OCI-LY3 (cell line): Measurements from ENCODE around the gene PSEN1.
"Not testable (repeated sequence)": the region's sequence is repeated elsewhere in the genome, so short reads cannot be mapped to it uniquely, and the experiment has no call there.

Experiments
- H2AFZ ChIP-seq: fragments of 200-600, 300-600 bp; shearing (Covaris generic); 2 replicates; pipeline ENCODE4 v1.6.0; 2014; ENCODE audit warnings: antibody characterized with exemption, low read depth, low read length
- H3K27ac ChIP-seq: fragments of 200-600, 300-600 bp; sonication (generic); 2 replicates; pipeline ENCODE4 v1.5.1; 2014; ENCODE audit warnings: mild to moderate bottlenecking, low read length, moderate library complexity, mixed read lengths
- H3K27me3 ChIP-seq: fragments of 200-600, 300-600 bp; sonication (generic); 2 replicates; pipeline ENCODE4 v1.6.1; 2014; ENCODE audit warnings: low read depth, low read length, mixed read lengths
- H3K36me3 ChIP-seq: fragments of 200-600, 300-600 bp; sonication (generic); replicated peaks from 2 replicates; pipeline ENCODE3; 2014; ENCODE audit warnings: low read depth, low read length, mixed read lengths
- H3K4me1 ChIP-seq: fragments of 300-600, 200-600 bp; sonication (generic); 2 replicates; pipeline ENCODE4 v1.6.1; 2014; ENCODE audit warnings: low read length, mixed read lengths
- H3K4me2 ChIP-seq: fragments of 200-600, 300-600 bp; sonication (generic); 2 replicates; pipeline ENCODE4 v1.6.1; 2014; ENCODE audit warnings: low read length, mixed read lengths
- H3K4me3 ChIP-seq: fragments of 300-600, 200-600 bp; sonication (generic); 2 replicates; pipeline ENCODE4 v1.5.1; 2014; ENCODE audit warnings: antibody characterized with exemption, mild to moderate bottlenecking, low read length, moderate library complexity
- H3K79me2 ChIP-seq: fragments of 300-600, 200-600 bp; shearing (Covaris generic); 2 replicates; pipeline ENCODE4 v1.6.1; 2014; ENCODE audit warnings: mild to moderate bottlenecking, low read length, mixed read lengths
- H3K9ac ChIP-seq: fragments of 300-600, 200-600 bp; shearing (Covaris generic); 2 replicates; pipeline ENCODE4 v1.6.0; 2014; ENCODE audit warnings: mild to moderate bottlenecking, low read length, moderate library complexity
- H3K9me3 ChIP-seq: fragments of 200-600, 300-600 bp; shearing (Covaris generic); 2 replicates; pipeline ENCODE4 v1.6.1; 2014; ENCODE audit warnings: low read length, mixed read lengths; ENCODE audit not compliant: insufficient read depth
- H4K20me1 ChIP-seq: fragments of 200-600, 300-600 bp; sonication (generic); 2 replicates; pipeline ENCODE4 v1.6.1; 2016; ENCODE audit warnings: low read length, mixed read lengths; ENCODE audit not compliant: insufficient read depth
- EZH2phosphoT487 ChIP-seq: fragments of 200-600 bp; shearing (Covaris generic); IDR thresholded peaks from 2 replicates; pipeline ENCODE4 v1.6.1; 2018; ENCODE audit warnings: antibody characterized with exemption, mixed run types, low read depth
- TF ChIP-seq, protein P1 (sequence below): fragments of 200-600, 300-600 bp; sonication (generic); IDR thresholded peaks from 2 replicates; pipeline ENCODE4 v1.5.1; 2014; ENCODE audit warnings: antibody characterized with exemption, low read length, low read depth

The PSEN1 gene

GRCh38 chr14:73173092-73173735 is 36.9 kb downstream of the PSEN1 start:
- Histone ChIP-seq H3K27ac (no peak overlapping the region), H2AFZ (no peak overlapping the region), H3K4me1 (no peaks in the 10 kb centered on the region), H3K27me3 (no peaks in the 10 kb centered on the region), H3K36me3 (peaks cover 32% of the 10 kb centered on the region), H4K20me1 (no peaks in the 10 kb centered on the region; the same call in 1 of the 2 replicates), H3K79me2 (no peaks in the 10 kb centered on the region), H3K4me3 (no peak overlapping the region), H3K9me3 (no peaks in the 10 kb centered on the region), H3K4me2 (no peak overlapping the region), H3K9ac (no peak overlapping the region)
- TF ChIP-seq EZH2phosphoT487 = no peak
- TF ChIP-seq, protein P1, sequence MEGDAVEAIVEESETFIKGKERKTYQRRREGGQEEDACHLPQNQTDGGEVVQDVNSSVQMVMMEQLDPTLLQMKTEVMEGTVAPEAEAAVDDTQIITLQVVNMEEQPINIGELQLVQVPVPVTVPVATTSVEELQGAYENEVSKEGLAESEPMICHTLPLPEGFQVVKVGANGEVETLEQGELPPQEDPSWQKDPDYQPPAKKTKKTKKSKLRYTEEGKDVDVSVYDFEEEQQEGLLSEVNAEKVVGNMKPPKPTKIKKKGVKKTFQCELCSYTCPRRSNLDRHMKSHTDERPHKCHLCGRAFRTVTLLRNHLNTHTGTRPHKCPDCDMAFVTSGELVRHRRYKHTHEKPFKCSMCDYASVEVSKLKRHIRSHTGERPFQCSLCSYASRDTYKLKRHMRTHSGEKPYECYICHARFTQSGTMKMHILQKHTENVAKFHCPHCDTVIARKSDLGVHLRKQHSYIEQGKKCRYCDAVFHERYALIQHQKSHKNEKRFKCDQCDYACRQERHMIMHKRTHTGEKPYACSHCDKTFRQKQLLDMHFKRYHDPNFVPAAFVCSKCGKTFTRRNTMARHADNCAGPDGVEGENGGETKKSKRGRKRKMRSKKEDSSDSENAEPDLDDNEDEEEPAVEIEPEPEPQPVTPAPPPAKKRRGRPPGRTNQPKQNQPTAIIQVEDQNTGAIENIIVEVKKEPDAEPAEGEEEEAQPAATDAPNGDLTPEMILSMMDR = peak; percentile 63

DNA sequence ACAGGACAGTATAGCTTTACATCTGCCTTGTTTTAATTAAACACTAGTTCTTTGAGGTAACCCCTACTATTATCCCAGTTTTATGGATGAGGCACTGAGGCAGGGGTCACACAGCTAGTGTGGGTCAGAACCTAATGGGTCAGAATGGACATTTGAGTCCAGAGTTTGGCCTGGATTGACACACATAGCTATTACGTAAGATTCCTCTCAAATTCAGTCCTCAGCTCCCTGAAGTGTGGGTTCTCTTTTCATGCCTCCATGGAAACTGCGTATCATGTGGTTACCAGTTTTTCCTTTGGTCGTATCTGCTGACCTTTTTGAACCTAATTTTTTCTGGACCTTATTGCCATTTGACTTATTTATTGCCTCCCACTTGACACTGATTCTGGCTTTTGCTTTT is 40.4 kb downstream of the PSEN1 start:
- H3K9ac ChIP-seq = no peak overlapping the region
- no peaks in the 10 kb centered on the region for H3K27me3 ChIP-seq
- no peaks in the 10 kb centered on the region for H3K79me2 ChIP-seq
- H3K4me3 ChIP-seq = no peak overlapping the region
- no peaks in the 10 kb centered on the region for H3K9me3 ChIP-seq
- H3K4me2 ChIP-seq = no peak overlapping the region
- no peaks in the 10 kb centered on the region for H3K4me1 ChIP-seq
- TF ChIP-seq, protein P1 = no peak
- no peak for TF ChIP-seq EZH2phosphoT487
- H3K27ac ChIP-seq = no peak overlapping the region
- peaks cover 23% of the 10 kb centered on the region for H3K36me3 ChIP-seq
- H4K20me1 ChIP-seq = no peaks in the 10 kb centered on the region
- no peak overlapping the region for H2AFZ ChIP-seq

- Histone ChIP-seq H2AFZ (no peak overlapping the region), H3K27ac (no peak overlapping the region), H3K9me3 (no peaks in the 10 kb centered on the region), H4K20me1 (no peaks in the 10 kb centered on the region), H3K27me3 (no peaks in the 10 kb centered on the region), H3K4me2 (no peak overlapping the region), H3K9ac (no peak overlapping the region), H3K4me3 (no peak overlapping the region), H3K79me2 (no peaks in the 10 kb centered on the region), H3K4me1 (no peaks in the 10 kb centered on the region), H3K36me3 (peaks cover 10% of the 10 kb centered on the region)
- no peak for TF ChIP-seq EZH2phosphoT487
- TF ChIP-seq, protein P1 = no peak
These were observed 44.1 kb downstream of the PSEN1 start for GRCh38 chr14:73180385-73180805.

DNA sequence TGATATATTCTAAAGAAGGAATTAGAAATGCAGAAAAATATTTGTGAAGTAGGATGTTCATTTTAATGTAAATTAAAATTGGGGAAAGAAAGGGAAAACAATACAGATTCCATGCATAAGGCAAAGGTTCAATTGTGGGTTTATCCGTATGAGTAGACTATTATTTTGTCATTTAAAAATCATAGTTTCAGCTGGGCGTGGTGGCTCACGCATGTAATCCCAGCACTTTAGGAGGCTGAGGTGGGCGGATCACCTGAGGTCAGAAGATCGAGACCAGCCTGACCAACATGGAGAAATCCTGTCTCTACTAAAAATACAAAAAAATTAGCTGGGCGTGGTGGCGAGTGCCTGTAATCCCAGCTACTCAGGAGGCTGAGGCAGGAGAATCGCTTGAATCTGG is 44.7 kb downstream of the PSEN1 start:
- not testable (repeated sequence) for H3K27me3 ChIP-seq, H3K4me1 ChIP-seq, H3K9ac ChIP-seq, H4K20me1 ChIP-seq, H3K9me3 ChIP-seq, H3K36me3 ChIP-seq, H2AFZ ChIP-seq, H3K79me2 ChIP-seq, H3K4me2 ChIP-seq, H3K27ac ChIP-seq, H3K4me3 ChIP-seq
